Measurements from ENCODE around the gene GNG11.

Gene GNG11

DNA sequence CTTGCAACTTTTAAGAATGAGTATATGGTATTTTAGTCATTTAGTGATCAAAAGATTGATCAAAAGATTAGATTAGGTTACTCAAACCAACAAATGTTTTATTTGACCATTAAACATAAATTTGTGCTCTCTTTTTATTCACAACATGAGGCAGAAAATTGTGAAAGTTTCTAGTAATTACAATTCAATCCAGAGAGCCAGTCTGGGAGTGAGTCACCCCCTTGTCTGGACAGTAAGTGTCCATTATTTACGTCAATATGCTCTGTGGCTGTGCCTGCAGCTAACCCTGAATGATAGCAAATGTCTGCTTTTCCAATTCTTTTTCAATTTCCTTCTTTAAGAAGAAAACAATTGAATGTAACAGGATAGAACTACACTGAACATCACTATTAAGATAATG, 27.9 kb downstream of the GNG11 start:
- no peak for DNase-seq

GRCh38 chr7:93955304-93955703, 33.8 kb downstream of the GNG11 start:
- DNase-seq, result no peak

DNA sequence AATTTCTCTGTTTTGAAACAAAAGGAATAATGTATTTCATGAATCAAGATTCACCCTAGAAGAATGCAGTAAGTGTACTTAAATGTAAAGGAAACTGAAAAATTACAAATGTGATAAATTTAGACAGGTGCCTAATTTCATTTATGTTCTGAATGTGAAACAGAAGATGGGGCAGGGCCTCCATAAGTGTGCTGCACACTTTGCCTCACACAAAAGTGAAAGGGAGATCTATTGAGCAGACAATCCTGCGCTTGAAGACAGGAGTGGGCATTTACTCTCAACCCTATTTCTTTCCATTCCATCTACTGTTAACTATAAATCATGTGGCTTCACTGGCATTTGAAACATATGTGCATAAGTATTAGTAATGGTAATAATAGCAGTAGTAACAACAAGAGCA, 36.2 kb downstream of the GNG11 start:
- no peak for DNase-seq

DNA sequence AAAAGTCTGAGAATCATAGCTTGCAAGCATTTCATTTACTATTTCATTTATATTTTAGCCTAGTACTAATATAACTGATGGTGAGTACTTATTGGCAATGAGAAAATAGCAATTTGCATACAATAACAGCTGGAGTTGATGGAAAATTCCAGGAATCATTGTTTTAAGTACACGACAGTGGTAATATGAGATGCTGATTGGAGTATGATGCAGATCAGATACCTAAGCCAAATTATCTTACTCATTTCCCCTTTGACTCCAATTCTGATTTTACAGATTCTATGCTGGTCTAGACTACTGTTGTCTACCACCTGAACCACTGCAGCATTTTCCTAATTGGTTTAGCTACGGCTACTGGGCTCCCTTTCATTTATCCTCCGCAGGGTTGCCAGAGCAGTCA, 36.7 kb downstream of the GNG11 start:
- DNase-seq, result no peak

DNA sequence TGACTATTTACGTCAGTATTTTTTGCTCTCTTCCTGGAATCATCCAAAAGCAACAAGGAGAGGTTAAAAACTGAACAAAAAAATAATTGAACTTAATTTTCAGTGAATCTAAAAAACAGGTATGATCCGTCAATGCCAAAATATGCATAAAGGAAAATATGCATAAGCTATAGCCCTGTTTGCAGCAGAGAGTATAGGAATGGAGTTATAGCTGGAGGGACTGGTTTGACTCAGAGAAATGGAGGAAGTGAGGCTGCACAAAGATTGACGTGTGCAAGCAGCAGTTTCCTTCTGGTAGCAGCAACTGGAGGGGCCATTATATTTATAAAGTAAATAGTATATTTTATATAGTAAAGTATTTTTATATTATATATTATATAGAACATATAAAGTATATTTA, 37.1 kb downstream of the GNG11 start:
- DNase-seq, result no peak

DNA sequence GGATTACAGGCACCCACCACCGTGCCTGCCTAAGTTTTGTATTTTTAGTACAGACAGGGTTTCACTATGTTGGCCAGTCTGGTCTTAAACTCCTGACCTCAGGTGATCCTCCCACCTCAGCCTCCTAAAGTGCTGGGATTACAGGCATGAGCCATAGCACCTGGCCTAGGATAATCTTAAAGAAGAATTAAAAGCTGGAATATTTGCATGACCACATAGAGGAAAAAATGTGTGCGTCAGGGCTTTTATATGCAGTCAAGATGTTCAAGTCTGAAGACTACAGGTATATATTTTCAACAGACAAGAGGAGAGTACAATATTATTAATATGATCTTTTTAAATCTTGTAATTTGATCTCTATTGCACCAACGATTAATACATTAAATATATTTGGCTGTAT, 39.5 kb downstream of the GNG11 start:
- no peak for DNase-seq

GRCh38 chr7:93964262-93964661, 42.7 kb downstream of the GNG11 start:
- no peak for DNase-seq

GRCh38 chr7:93964813-93965212, 43.3 kb downstream of the GNG11 start:
- DNase-seq, result no peak

DNA sequence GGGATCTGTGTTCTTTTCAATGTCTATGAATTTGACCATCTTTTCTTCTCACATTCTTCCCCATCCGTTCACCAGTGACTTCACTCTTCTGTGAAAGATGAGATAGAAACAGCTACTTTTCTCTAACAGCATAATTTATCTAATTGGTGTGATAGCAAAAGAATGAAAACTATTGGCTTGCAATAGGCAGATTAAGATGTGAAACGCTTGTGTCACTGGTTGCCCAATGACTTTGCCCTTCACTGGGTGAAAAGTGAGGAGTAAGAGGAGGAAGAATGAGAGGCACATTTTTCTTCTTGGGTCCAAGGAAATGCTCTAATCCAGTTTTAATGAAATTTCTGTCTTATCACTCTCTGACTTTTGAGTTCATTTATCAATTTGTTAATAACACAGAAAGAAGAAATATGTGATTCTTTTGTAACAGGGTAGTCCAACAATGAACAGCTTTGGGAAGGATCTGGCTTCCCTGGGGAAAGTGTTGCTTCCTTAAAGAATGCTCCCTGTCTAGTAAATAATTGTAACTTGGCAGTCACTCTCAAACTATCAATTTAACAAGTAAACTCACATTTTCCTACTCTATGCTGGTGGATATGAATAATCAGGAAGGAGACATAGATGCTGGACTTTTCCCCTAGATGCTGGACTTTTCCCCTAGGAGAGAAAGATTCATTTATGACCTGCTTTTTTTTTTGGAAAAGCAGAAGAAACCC, 47.5 kb downstream of the GNG11 start:
- DNase-seq, result no peak

- DNase-seq, result no peak
Measured at GRCh38 chr7:93972029-93972725, 50.6 kb downstream of the GNG11 start.

DNA sequence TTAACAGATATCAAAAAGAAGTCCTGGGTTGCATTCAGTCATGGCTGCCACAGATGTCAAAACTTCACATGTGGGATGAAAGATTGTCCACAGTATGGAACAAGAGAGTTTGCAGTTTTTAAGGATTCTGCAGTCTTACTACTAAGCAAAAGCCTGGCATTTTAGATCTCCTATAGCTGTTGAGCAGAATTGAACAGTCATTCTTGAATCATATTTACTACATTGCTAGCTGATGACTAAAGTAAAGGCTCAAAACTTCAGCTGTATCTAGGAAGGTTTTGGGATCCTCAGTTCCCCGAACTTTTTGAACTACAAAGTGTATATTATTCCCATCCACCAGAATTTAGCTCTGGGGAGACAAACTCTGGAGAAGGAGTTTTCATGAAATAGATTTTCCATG, 51.6 kb downstream of the GNG11 start:
- DNase-seq, result no peak

GRCh38 chr7:93977211-93977950, 55.8 kb downstream of the GNG11 start:
- DNase-seq, result no peak
